ENCODE results near the gene ACP7. TPM values are rescaled to one million over a fixed set of nuclear protein-coding genes. Genes with fewer than 3 reads are reported as not detected.
A peak's percentile ranks its signal among the peaks of the same experiment; 100 is the strongest.

ACP7 gene
- total RNA-seq, 1 donor from 2014 or later = not detected

GRCh38 chr19:39127812-39128515 lies 43.8 kb downstream of the ACP7 start:
- CTCF ChIA-PET = no interaction called here
- peak overlapping the region; percentile 1 for H3K4me3 Mint-ChIP-seq
- peak overlapping the region; percentile 46 for H3K27ac Mint-ChIP-seq
- intact Hi-C loops (cut with micrococcal nuclease) = loop anchor here (5.0 to 10.0 kb wide), 2 partner anchors 214 to 707 kb away; partner anchors contain the start of genes DYRK1B and SAMD4B
- TF ChIP-seq CTCF (IDR thresholded peaks at IDR 0.05) = no peak
- peaks cover 4% of the 10 kb centered on the region for H3K36me3 Mint-ChIP-seq (ENCODE audit: low read depth)
- peaks cover 60% of the 10 kb centered on the region for H3K4me1 Mint-ChIP-seq
- no peaks in the 10 kb centered on the region for H3K9me3 Mint-ChIP-seq
- no peak for DNase-seq
- no peaks in the 10 kb centered on the region for H3K27me3 Mint-ChIP-seq
- ATAC-seq (ENCODE audit: low read depth) = no peak
- POLR2A ChIA-PET = no interaction called here

GRCh38 chr19:39128516-39129079 lies 44.4 kb downstream of the ACP7 start:
- Mint-ChIP-seq H3K4me1 (peaks cover 60% of the 10 kb centered on the region), H3K4me3 (no peak overlapping the region), H3K36me3 (ENCODE audit: low read depth) (peaks cover 4% of the 10 kb centered on the region), H3K9me3 (no peaks in the 10 kb centered on the region), H3K27ac (no peak overlapping the region), H3K27me3 (no peaks in the 10 kb centered on the region)
- ChIA-PET CTCF (interaction anchor here (1.1 kb wide), 1 partner anchor 201 kb away, joined by 4 read pairs; no protein-coding TSS in a partner anchor), POLR2A (no interaction called here)
- no peak for ATAC-seq (ENCODE audit: low read depth)
- no peak for TF ChIP-seq CTCF (IDR thresholded peaks at IDR 0.05)
- DNase-seq = no peak
- intact Hi-C loops (cut with micrococcal nuclease) = loop anchor here (5.0 to 10.0 kb wide), 2 partner anchors 214 to 706 kb away; partner anchors contain the start of genes DYRK1B and SAMD4B

GRCh38 chr19:39129116-39129515 lies 44.9 kb downstream of the ACP7 start:
- H3K4me1 Mint-ChIP-seq = peaks cover 59% of the 10 kb centered on the region
- no peak for TF ChIP-seq CTCF (IDR thresholded peaks at IDR 0.05)
- peaks cover 4% of the 10 kb centered on the region for H3K36me3 Mint-ChIP-seq (ENCODE audit: low read depth)
- intact Hi-C loops (cut with micrococcal nuclease) = loop anchor here (5.0 to 10.0 kb wide), 2 partner anchors 213 to 706 kb away; partner anchors contain the start of genes DYRK1B and SAMD4B
- no peak overlapping the region for H3K4me3 Mint-ChIP-seq
- ChIA-PET CTCF (interaction anchor here (1.1 kb wide), 1 partner anchor 200 kb away, joined by 4 read pairs; no protein-coding TSS in a partner anchor), POLR2A (no interaction called here)
- no peaks in the 10 kb centered on the region for H3K27me3 Mint-ChIP-seq
- no peaks in the 10 kb centered on the region for H3K9me3 Mint-ChIP-seq
- ATAC-seq (ENCODE audit: low read depth) = no peak
- H3K27ac Mint-ChIP-seq = no peak overlapping the region
- no peak for DNase-seq

- Mint-ChIP-seq H3K27ac (peak overlapping the region; percentile 47), H3K4me3 (no peak overlapping the region), H3K9me3 (no peaks in the 10 kb centered on the region), H3K36me3 (ENCODE audit: low read depth) (peaks cover 3% of the 10 kb centered on the region), H3K27me3 (no peaks in the 10 kb centered on the region), H3K4me1 (peaks cover 47% of the 10 kb centered on the region)
- POLR2A ChIA-PET = interaction anchor here (0.5 kb wide), 1 partner anchor 9 kb away, joined by 3 read pairs; no protein-coding TSS in a partner anchor
- no peak for TF ChIP-seq CTCF (IDR thresholded peaks at IDR 0.05)
- ATAC-seq (ENCODE audit: low read depth) = no peak
- CTCF ChIA-PET = no interaction called here
- no peak for DNase-seq
- intact Hi-C loops (cut with micrococcal nuclease) = no loop called here
Measured at GRCh38 chr19:39130337-39131254, 46.4 kb downstream of the ACP7 start.
